ENCODE measurements around the gene TMEM259. TPM values are rescaled to one million over a fixed set of nuclear protein-coding genes. Genes with fewer than 3 reads are reported as not detected.

TMEM259 gene
- total RNA-seq, 1 donor from 2014 or later: 182 TPM

DNA sequence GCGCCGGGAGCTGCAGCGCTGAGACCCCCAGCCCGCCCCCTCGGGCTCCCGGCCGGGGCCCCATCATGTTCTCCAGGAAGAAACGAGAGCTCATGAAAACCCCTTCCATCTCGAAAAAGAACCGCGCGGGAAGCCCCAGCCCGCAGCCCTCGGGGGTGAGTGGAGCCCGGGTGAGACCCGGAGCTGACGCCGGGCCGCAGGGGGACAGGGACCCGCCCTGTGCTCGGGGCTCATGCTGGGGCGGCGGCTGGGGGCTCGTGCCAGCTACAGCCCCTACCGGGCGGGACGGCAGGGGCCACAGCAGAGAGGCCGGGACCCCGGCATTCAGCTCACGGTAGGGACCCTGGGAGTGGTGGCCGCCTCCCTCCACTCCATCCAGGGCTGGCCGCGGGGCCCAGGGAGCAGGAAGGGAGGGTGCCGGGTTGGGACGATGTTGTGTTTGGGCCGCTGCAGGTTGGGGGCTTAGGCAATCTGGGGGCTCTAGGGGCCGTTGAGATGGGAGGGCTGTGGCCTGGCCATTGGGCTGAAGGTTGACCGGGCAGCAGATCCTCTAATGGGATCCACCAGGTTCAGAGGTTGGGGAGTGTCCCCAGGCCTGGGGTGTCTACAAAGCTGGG is 46.5 kb upstream of the TMEM259 start:
- TF ChIP-seq, protein P1, sequence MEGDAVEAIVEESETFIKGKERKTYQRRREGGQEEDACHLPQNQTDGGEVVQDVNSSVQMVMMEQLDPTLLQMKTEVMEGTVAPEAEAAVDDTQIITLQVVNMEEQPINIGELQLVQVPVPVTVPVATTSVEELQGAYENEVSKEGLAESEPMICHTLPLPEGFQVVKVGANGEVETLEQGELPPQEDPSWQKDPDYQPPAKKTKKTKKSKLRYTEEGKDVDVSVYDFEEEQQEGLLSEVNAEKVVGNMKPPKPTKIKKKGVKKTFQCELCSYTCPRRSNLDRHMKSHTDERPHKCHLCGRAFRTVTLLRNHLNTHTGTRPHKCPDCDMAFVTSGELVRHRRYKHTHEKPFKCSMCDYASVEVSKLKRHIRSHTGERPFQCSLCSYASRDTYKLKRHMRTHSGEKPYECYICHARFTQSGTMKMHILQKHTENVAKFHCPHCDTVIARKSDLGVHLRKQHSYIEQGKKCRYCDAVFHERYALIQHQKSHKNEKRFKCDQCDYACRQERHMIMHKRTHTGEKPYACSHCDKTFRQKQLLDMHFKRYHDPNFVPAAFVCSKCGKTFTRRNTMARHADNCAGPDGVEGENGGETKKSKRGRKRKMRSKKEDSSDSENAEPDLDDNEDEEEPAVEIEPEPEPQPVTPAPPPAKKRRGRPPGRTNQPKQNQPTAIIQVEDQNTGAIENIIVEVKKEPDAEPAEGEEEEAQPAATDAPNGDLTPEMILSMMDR (IDR thresholded peaks at IDR 0.05; ENCODE audit: unreplicated experiment): no peak
- DNase-seq (ENCODE audit: low spot score): no peak
- Mint-ChIP-seq H3K4me1 (ENCODE audit: unreplicated experiment) (peaks cover 10% of the 10 kb centered on the region), H3K27me3 (ENCODE audit: unreplicated experiment) (peaks cover 23% of the 10 kb centered on the region), H3K36me3 (ENCODE audit: low read depth, unreplicated experiment) (peaks cover 2% of the 10 kb centered on the region), H3K27ac (ENCODE audit: unreplicated experiment) (no peak overlapping the region), H3K4me3 (ENCODE audit: unreplicated experiment) (no peak overlapping the region), H3K9me3 (ENCODE audit: unreplicated experiment) (no peaks in the 10 kb centered on the region)

DNA sequence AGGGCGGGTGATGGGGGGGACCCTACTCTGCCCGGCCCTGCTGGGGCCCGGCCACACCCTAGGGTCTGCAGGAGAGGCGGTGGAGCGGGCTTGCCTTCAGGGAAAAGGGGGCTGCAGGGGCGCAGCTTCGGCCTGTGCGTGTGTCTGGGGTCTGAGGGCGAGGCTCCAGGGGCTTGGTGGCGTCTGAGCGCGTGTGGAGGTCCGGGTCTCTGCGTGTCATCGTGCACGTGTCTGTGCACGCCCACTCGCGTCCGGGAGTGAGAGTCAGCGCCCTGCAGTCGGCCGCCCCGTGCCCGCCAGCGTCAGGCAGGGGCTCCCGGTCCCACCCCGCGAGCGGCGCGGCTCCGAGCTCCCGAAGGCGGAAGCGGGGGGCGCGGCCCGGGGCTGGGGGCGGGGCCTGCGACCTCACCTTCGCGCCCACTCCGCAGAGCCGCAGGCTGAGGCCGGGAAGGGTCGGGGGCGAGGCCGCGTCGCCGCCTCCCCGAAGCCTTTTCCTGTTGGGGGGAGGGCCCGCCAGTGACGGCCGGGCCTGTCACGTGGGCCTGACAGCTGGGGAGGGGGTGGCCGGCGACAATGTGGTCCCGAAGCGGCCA is 45.9 kb upstream of the TMEM259 start, which contains the start of gene ARHGAP45:
TSS of gene ARHGAP45 (plus strand) at position 420 of the 593 bp plus-strand sequence. CDS start 239 bp downstream, outside the sequence.
- DNase-seq (ENCODE audit: low spot score): no peak
- H3K27ac Mint-ChIP-seq (ENCODE audit: unreplicated experiment): no peak within 1 kb of the TSS
- peaks cover 23% of the 10 kb centered on the region for H3K27me3 Mint-ChIP-seq (ENCODE audit: unreplicated experiment)
- H3K4me1 Mint-ChIP-seq (ENCODE audit: unreplicated experiment): peaks cover 9% of the 10 kb centered on the region
- TF ChIP-seq, protein P1 (IDR thresholded peaks at IDR 0.05; ENCODE audit: unreplicated experiment): no peak
- peaks cover 5% of the 10 kb centered on the region for H3K36me3 Mint-ChIP-seq (ENCODE audit: low read depth, unreplicated experiment)
- H3K9me3 Mint-ChIP-seq (ENCODE audit: unreplicated experiment): no peaks in the 10 kb centered on the region
- H3K4me3 Mint-ChIP-seq (ENCODE audit: unreplicated experiment): no peak within 1 kb of the TSS

DNA sequence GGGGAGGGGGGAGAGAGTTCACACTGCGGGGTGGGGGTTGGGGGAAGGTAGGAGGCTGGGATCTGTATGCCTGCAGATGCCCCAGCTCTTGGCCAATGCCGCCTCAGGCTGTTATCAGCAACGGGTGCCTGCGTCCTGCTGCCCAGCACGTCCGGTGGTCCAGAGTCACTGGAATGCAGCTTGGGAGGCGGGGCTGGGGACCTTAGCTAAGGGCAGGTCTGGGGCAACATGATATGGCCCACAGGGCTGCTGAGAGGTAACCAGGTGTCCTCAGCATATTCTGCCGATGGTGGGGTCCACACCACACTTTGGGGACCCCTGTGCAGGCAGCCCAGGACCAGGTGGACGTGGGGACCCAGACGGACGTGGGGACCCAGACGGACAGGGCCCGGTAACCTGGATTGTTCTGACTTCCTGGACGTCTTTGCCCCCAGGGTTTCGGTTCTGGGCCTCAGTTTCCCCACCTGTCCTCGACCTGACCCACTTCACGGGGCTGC is 45.4 kb upstream of the TMEM259 start:
- Mint-ChIP-seq H3K4me1 (ENCODE audit: unreplicated experiment) (peaks cover 6% of the 10 kb centered on the region), H3K27ac (ENCODE audit: unreplicated experiment) (no peak overlapping the region), H3K9me3 (ENCODE audit: unreplicated experiment) (no peaks in the 10 kb centered on the region), H3K27me3 (ENCODE audit: unreplicated experiment) (peaks cover 20% of the 10 kb centered on the region), H3K4me3 (ENCODE audit: unreplicated experiment) (no peak overlapping the region), H3K36me3 (ENCODE audit: low read depth, unreplicated experiment) (peaks cover 5% of the 10 kb centered on the region)
- no peak for DNase-seq (ENCODE audit: low spot score)
- TF ChIP-seq, protein P1 (IDR thresholded peaks at IDR 0.05; ENCODE audit: unreplicated experiment): no peak

DNA sequence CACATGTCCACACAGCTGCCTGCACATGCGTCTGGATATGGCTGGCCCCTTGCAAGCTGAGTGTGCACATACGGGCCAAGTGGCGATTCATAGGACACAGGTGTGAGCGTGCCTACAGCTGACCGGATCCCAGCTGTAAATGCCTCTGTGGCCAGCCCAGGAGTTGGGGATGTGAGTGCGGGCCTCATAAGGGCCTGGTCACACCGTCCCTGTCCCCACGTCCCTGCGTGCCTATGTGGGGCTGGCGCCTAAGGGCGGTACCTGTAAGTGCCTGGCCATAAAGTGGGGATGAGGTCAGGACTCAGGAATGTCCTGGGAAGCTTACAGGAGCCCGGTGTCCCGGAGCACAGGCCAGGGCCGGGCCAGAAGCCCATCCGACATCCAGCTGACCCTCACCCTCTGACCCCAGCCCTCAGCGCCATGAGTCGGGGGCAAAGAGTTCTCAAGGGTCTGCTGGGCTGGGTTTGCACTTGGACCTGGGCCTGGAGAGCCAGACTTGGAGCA is 44.7 kb upstream of the TMEM259 start:
- Mint-ChIP-seq H3K36me3 (ENCODE audit: low read depth, unreplicated experiment) (peaks cover 5% of the 10 kb centered on the region), H3K9me3 (ENCODE audit: unreplicated experiment) (no peaks in the 10 kb centered on the region), H3K4me1 (ENCODE audit: unreplicated experiment) (peaks cover 6% of the 10 kb centered on the region), H3K4me3 (ENCODE audit: unreplicated experiment) (no peak overlapping the region), H3K27ac (ENCODE audit: unreplicated experiment) (no peak overlapping the region), H3K27me3 (ENCODE audit: unreplicated experiment) (peaks cover 20% of the 10 kb centered on the region)
- DNase-seq (ENCODE audit: low spot score): no peak
- TF ChIP-seq, protein P1 (IDR thresholded peaks at IDR 0.05; ENCODE audit: unreplicated experiment): no peak

Data from endothelial cell (in vitro differentiated cells).